ENCODE measurements around the gene SVOP. TPM values are rescaled to one million over a fixed set of nuclear protein-coding genes. Genes with fewer than 3 reads are reported as not detected.

Gene SVOP
- total RNA-seq, 3 donors from 2014 or later (not counting 1 experiment from before 2014, with no cell fraction given): not detected

DNA sequence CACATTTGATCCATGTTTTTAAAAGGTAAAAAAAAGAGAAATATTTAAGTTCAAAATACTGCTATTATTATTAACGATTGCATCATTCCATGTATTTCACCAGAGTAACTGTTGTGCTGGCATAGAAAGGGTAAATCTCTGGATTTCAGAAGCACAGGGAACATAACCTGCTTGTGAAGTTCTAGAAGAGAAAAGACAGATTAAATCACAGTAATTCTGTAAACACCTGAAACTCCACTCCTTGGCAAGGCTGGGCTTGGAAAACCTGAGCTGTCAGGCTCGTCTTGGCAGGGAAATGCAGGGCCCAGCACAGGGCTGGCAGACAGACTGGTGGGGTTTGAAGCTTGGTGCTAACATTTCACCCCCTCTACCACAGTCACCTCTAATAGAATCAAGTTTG lies 35.1 kb downstream of the SVOP start:
- intact Hi-C loops (cut with micrococcal nuclease): no loop called here
- TF ChIP-seq, protein P1, sequence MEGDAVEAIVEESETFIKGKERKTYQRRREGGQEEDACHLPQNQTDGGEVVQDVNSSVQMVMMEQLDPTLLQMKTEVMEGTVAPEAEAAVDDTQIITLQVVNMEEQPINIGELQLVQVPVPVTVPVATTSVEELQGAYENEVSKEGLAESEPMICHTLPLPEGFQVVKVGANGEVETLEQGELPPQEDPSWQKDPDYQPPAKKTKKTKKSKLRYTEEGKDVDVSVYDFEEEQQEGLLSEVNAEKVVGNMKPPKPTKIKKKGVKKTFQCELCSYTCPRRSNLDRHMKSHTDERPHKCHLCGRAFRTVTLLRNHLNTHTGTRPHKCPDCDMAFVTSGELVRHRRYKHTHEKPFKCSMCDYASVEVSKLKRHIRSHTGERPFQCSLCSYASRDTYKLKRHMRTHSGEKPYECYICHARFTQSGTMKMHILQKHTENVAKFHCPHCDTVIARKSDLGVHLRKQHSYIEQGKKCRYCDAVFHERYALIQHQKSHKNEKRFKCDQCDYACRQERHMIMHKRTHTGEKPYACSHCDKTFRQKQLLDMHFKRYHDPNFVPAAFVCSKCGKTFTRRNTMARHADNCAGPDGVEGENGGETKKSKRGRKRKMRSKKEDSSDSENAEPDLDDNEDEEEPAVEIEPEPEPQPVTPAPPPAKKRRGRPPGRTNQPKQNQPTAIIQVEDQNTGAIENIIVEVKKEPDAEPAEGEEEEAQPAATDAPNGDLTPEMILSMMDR (IDR thresholded peaks at IDR 0.05): no peak
- Histone ChIP-seq H3K9me3 (ENCODE audit: control insufficient read depth, insufficient read depth, low read length) (no peaks in the 10 kb centered on the region), H3K27me3 (ENCODE audit: control insufficient read depth, insufficient read depth, low read length) (no peaks in the 10 kb centered on the region), H3K4me3 (ENCODE audit: low read length) (no peak overlapping the region), H3K36me3 (ENCODE audit: control insufficient read depth, insufficient read depth, low read length) (no peaks in the 10 kb centered on the region), H3K4me1 (ENCODE audit: control insufficient read depth, insufficient read depth, low read length) (no peaks in the 10 kb centered on the region), H3K27ac (ENCODE audit: low read length) (no peak overlapping the region)
- ATAC-seq (no peak), DNase-seq (no peak)
- H3K36me3 Mint-ChIP-seq: no peaks in the 10 kb centered on the region
- no peak overlapping the region for H3K4me3 Mint-ChIP-seq
- WGBS (ENCODE audit: insufficient coverage): 61% methylated on average over 2 of the region's 2 CpGs
- H3K27ac Mint-ChIP-seq: no peak overlapping the region
- peaks cover 0 to 6% of the 10 kb centered on the region in 2 donors for H3K27me3 Mint-ChIP-seq (ENCODE audit: low read depth in 2 of 2)
- no peaks in the 10 kb centered on the region for H3K9me3 Mint-ChIP-seq
- H3K4me1 Mint-ChIP-seq: no peaks in the 10 kb centered on the region

DNA sequence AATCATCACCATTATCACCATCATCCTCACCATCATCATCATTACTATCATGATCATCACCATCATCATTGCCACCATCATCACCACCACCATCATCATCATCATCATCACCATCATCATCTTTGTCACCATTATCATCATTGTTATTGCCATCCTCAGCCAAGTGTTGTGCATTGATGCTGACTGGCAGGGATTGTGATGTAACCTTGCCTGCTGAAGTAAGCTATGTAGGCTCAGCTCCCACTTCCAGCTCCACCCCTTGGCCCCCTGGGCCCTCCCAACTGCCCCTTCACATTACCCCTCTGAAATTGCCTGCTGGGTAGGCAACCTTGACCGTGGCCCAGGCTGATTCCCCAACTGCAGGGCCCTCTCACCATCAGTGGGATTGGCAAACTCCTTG lies 37.6 kb downstream of the SVOP start:
- H3K9me3 ChIP-seq (ENCODE audit: control insufficient read depth, insufficient read depth, low read length): no peaks in the 10 kb centered on the region
- Mint-ChIP-seq H3K4me1 (no peaks in the 10 kb centered on the region), H3K9me3 (no peaks in the 10 kb centered on the region), H3K27ac (no peak overlapping the region), H3K27me3 (ENCODE audit: low read depth in 2 of 2) (peaks cover 0 to 3% of the 10 kb centered on the region in 2 donors), H3K4me3 (no peak overlapping the region), H3K36me3 (no peaks in the 10 kb centered on the region)
- H3K27me3 ChIP-seq (ENCODE audit: control insufficient read depth, insufficient read depth, low read length): no peaks in the 10 kb centered on the region
- H3K4me3 ChIP-seq (ENCODE audit: low read length): no peak overlapping the region
- no peak for DNase-seq
- 64% methylated on average over 1 of the region's 1 CpG for WGBS (ENCODE audit: insufficient coverage)
- intact Hi-C loops (cut with micrococcal nuclease): no loop called here
- no peak overlapping the region for H3K27ac ChIP-seq (ENCODE audit: low read length)
- H3K4me1 ChIP-seq (ENCODE audit: control insufficient read depth, insufficient read depth, low read length): no peaks in the 10 kb centered on the region
- TF ChIP-seq, protein P1 (IDR thresholded peaks at IDR 0.05): no peak
- no peaks in the 10 kb centered on the region for H3K36me3 ChIP-seq (ENCODE audit: control insufficient read depth, insufficient read depth, low read length)
- ATAC-seq: no peak

- Mint-ChIP-seq H3K27ac (no peak overlapping the region), H3K9me3 (no peaks in the 10 kb centered on the region), H3K36me3 (no peaks in the 10 kb centered on the region), H3K27me3 (ENCODE audit: low read depth in 2 of 2) (peaks cover 0 to 3% of the 10 kb centered on the region in 2 donors), H3K4me1 (no peaks in the 10 kb centered on the region), H3K4me3 (no peak overlapping the region)
- no peaks in the 10 kb centered on the region for H3K36me3 ChIP-seq (ENCODE audit: control insufficient read depth, insufficient read depth, low read length)
- no peaks in the 10 kb centered on the region for H3K27me3 ChIP-seq (ENCODE audit: control insufficient read depth, insufficient read depth, low read length)
- H3K4me3 ChIP-seq (ENCODE audit: low read length): no peak overlapping the region
- TF ChIP-seq, protein P1 (IDR thresholded peaks at IDR 0.05): no peak
- H3K4me1 ChIP-seq (ENCODE audit: control insufficient read depth, insufficient read depth, low read length): no peaks in the 10 kb centered on the region
- ATAC-seq (no peak), DNase-seq (no peak)
- H3K27ac ChIP-seq (ENCODE audit: low read length): no peak overlapping the region
- intact Hi-C loops (cut with micrococcal nuclease): no loop called here
- no peaks in the 10 kb centered on the region for H3K9me3 ChIP-seq (ENCODE audit: control insufficient read depth, insufficient read depth, low read length)
Observed at GRCh38 chr12:108982621-108983219, 38.1 kb downstream of the SVOP start.

DNA sequence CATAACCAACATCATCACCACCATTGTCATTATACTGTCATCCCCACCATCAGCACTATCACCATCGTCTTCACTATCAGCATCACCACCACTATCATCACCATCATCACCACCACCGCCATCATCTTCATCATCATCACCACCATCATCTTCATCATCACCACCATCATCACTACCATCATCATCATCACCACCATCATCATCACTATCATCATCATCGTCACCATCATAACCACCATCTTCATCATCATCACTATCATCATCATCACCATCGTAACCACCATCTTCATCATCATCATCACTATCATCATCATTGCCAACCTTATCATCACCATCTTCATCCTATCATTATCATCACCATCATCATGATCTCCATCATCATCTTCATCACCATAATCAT lies 39.0 kb downstream of the SVOP start:
- H3K27me3 ChIP-seq (ENCODE audit: control insufficient read depth, insufficient read depth, low read length): no peaks in the 10 kb centered on the region
- H3K27ac Mint-ChIP-seq: no peak overlapping the region
- H3K4me1 Mint-ChIP-seq: no peaks in the 10 kb centered on the region
- no peak for ATAC-seq
- H3K9me3 ChIP-seq (ENCODE audit: control insufficient read depth, insufficient read depth, low read length): no peaks in the 10 kb centered on the region
- H3K27me3 Mint-ChIP-seq (ENCODE audit: low read depth in 2 of 2): peaks cover 0 to 3% of the 10 kb centered on the region in 2 donors
- no peak for DNase-seq
- TF ChIP-seq, protein P1 (IDR thresholded peaks at IDR 0.05): no peak
- intact Hi-C loops (cut with micrococcal nuclease): no loop called here
- WGBS (ENCODE audit: insufficient coverage): 97% methylated on average over 4 of the region's 4 CpGs
- H3K4me1 ChIP-seq (ENCODE audit: control insufficient read depth, insufficient read depth, low read length): no peaks in the 10 kb centered on the region
- no peak overlapping the region for H3K27ac ChIP-seq (ENCODE audit: low read length)
- no peak overlapping the region for H3K4me3 Mint-ChIP-seq
- H3K4me3 ChIP-seq (ENCODE audit: low read length): no peak overlapping the region
- H3K36me3 ChIP-seq (ENCODE audit: control insufficient read depth, insufficient read depth, low read length): no peaks in the 10 kb centered on the region
- H3K9me3 Mint-ChIP-seq: no peaks in the 10 kb centered on the region
- H3K36me3 Mint-ChIP-seq: no peaks in the 10 kb centered on the region

All from natural killer cell (primary cell).